HG03520 (cell line): ENCODE data around the gene OR4Q3.
"Not testable (repeated sequence)": the region's sequence is repeated elsewhere in the genome, so short reads cannot be mapped to it uniquely, and the experiment has no call there.

Source experiments
- ATAC-seq: cut with Tn5 transposase; IDR thresholded peaks from one replicate; pipeline ENCODE4 v1.9.1; 2021; ENCODE audit warnings: mild to moderate bottlenecking, moderate library complexity; ENCODE audit not compliant: unreplicated experiment

OR4Q3 gene

GRCh38 chr14:19743256-19743655 is at the start of gene OR4Q3:
Gene OR4Q3 (plus strand): TSS chr14:19743571.
- ATAC-seq, result no peak

GRCh38 chr14:19729359-19729758 is 14.0 kb upstream of the OR4Q3 start:
- no peak for ATAC-seq

DNA sequence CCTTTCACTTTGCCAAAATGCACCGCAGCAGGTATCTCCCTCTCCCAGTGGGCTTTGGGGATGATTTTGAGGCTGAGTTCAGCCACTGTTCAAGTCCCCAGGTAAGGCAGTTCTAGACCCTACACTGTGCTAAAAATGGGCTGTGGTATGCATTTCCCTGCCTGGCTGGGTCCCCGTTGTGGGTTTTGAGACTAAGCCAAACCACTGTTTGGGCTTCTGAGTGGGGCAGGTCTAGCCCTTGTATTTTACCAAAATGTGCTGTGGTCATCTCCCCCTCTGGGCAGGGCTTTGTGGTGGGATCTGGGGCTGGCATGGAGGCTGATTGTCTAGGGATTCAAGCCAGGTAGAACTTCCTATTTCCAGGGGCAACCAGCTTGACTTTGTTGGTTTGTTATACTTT is 13.6 kb upstream of the OR4Q3 start:
- ATAC-seq, result no peak

DNA sequence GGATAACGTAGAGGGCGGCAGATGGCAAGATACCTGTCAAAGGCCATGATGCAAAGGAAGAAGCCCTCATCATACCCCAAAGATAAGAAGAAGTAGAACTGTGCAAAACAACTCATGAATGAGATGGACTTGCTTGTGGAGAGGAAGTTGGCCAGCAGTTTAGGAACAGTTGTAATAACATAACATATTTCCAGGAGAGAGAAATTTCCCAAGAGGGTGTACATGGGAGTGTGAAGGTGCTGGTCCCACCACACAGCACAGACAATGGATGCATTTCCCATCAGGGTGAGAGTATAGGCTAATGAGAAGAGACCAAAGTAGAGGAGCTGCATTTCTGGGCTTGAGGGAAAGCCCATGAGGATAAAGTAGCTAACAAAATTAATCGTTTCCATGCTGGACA is 9.5 kb upstream of the OR4Q3 start:
- ATAC-seq, result not testable (repeated sequence)

GRCh38 chr14:19752316-19752715 is 8.9 kb downstream of the OR4Q3 start:
- not testable (repeated sequence) for ATAC-seq

DNA sequence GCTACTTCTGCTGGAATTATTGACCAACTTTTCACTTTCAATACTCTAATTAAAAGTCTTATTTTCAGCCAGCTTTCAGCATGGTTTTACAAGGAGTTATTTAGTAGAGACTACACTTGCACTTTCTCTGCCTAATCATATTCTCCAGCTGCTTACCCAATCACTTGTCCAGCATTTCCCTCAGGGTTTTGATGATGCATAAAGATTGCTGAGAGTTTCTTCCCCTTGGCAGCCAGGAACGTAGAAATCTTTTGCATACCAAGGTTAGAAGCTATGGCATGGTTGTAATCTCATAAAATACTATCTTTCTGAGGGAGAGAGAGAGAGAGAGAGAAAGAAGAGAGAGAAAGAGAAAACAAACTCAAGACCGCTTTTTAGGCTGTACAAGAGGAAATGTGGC is 10.8 kb downstream of the OR4Q3 start:
- ATAC-seq, result no peak

GRCh38 chr14:19771491-19771890 is 28.1 kb downstream of the OR4Q3 start:
- not testable (repeated sequence) for ATAC-seq

DNA sequence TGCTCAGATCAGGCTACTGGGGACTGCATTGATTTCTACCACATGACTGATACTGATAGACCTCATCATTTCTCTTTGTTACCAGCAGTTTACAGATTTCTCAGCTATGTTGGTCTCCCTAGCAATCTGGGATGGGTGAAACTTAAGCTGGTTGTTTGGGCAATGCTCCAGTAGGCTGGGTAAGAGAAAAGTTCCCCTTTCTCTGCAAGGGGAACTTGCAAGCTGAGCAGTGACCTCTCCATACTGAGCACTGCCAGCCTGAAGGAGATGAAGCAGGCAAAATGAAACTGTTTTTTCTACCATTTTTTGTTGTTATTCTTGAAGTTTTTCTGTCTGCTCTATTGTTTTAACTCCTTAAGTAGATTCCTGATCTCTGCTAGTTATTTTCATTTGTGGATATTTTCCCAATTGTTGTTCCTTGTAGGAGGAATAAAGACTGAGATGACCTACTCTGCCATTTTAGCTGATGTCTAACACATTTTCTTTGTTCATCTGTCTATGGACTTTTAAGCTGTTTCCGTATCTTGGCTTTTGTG is 28.6 kb downstream of the OR4Q3 start:
- no peak for ATAC-seq

- ATAC-seq, result not testable (repeated sequence)
Observed at GRCh38 chr14:19772454-19772853, 29.1 kb downstream of the OR4Q3 start.

DNA sequence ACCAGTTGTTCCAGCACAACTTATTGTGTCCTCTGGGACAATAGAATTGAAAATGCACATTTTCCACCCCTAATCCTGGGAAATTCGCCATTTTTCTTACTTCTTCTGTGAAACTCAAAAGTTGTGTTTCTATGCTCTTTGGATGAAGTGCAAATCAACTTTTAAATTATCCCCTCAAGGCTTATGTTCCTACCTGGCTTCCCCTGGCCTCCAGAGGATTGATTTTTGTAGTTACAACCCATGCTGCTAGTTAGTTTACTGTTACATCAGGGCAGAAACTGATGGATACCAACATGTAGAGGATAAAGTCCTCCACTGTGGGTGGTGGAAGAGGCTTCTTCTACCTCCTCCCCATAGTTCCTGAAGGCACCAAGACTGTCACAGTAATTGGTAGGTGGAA is 29.8 kb downstream of the OR4Q3 start, which contains the start of gene OR4M1:
OR4M1 (plus strand) TSS at position 301 of the 400 bp plus-strand sequence. CDS start 6,819 bp downstream, outside the sequence.
- ATAC-seq, result not testable (repeated sequence)

- ATAC-seq, result no peak
Observed at GRCh38 chr14:19775587-19775986, 32.2 kb downstream of the OR4Q3 start.

DNA sequence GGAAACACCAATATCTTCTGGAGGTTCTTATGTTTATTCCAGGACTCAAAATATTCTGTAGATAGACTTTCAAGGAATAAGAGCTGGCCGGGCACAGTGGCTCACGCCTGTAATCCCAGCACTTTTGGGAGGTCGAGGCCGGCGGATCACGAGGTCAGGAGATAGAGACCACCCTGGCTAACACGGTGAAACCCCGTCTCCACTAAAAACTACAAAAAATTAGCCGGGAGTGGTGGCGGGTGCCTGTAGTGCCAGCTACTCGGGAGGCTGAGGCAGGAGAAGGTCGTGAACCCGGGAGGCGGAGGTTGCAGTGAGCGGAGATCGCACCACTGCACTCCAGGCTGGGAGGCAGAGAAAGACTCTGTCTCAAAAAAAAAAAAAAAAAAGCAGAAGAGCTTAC is 42.5 kb downstream of the OR4Q3 start:
- not testable (repeated sequence) for ATAC-seq

GRCh38 chr14:19787318-19787717 is 43.9 kb downstream of the OR4Q3 start:
- not testable (repeated sequence) for ATAC-seq

DNA sequence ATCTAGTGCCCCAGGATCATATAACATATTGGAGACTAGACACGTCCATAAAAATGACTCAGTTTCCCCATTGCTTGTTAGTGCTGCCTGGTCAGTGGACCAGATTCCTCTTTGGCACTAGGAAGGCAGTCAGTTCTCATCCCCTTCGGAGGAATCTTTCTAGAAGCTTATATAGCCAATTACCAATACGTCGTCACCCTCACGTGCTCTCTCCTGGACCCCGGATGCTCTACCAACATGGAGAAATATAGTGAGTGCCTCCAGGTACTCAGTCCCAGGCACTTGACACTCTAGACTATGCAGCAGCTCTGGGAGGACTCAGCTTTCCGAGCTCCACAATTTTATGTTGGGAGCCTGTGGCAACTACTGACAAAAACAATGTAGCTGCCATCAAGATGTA is 44.8 kb downstream of the OR4Q3 start:
- not testable (repeated sequence) for ATAC-seq

- not testable (repeated sequence) for ATAC-seq
Observed at GRCh38 chr14:19796520-19797108, 53.2 kb downstream of the OR4Q3 start.
